ENCODE results near the gene ALK.

The ALK gene

GRCh38 chr2:29706171-29706720, 215.1 kb downstream of the ALK start:
- DNase-seq: no peak

GRCh38 chr2:29705616-29706015, 215.8 kb downstream of the ALK start:
- no peak for DNase-seq

GRCh38 chr2:29703336-29703735, 218.1 kb downstream of the ALK start:
- DNase-seq: no peak

- DNase-seq: no peak
Measured at GRCh38 chr2:29702276-29702675, 219.1 kb downstream of the ALK start.

- no peak for DNase-seq
Measured at GRCh38 chr2:29700560-29700959, 220.8 kb downstream of the ALK start.

GRCh38 chr2:29699045-29699444, 222.3 kb downstream of the ALK start:
- DNase-seq: no peak

- DNase-seq: no peak
Measured at GRCh38 chr2:29698216-29698615, 223.2 kb downstream of the ALK start.

GRCh38 chr2:29697715-29698114, 223.7 kb downstream of the ALK start:
- DNase-seq: no peak

- DNase-seq: no peak
Measured at GRCh38 chr2:29697181-29697580, 224.2 kb downstream of the ALK start.

- no peak for DNase-seq
Measured at GRCh38 chr2:29694741-29695140, 226.6 kb downstream of the ALK start.

- no peak for DNase-seq
Measured at GRCh38 chr2:29691391-29691950, 229.9 kb downstream of the ALK start.

GRCh38 chr2:29689666-29690065, 231.7 kb downstream of the ALK start:
- no peak for DNase-seq

- no peak for DNase-seq
Measured at GRCh38 chr2:29688429-29688828, 233.0 kb downstream of the ALK start.

GRCh38 chr2:29687121-29687520, 234.3 kb downstream of the ALK start:
- no peak for DNase-seq

GRCh38 chr2:29676886-29677453, 244.4 kb downstream of the ALK start:
- DNase-seq: no peak

GRCh38 chr2:29664578-29664977, 256.8 kb downstream of the ALK start:
- DNase-seq: no peak

GRCh38 chr2:29663268-29663667, 258.1 kb downstream of the ALK start:
- no peak for DNase-seq

GRCh38 chr2:29662861-29663260, 258.5 kb downstream of the ALK start:
- no peak for DNase-seq

- DNase-seq: no peak
Measured at GRCh38 chr2:29660201-29660600, 261.2 kb downstream of the ALK start.

GRCh38 chr2:29659178-29659577, 262.2 kb downstream of the ALK start:
- no peak for DNase-seq

- no peak for DNase-seq
Measured at GRCh38 chr2:29657674-29658073, 263.7 kb downstream of the ALK start.

GRCh38 chr2:29655391-29656086, 265.8 kb downstream of the ALK start:
- no peak for DNase-seq

GRCh38 chr2:29650631-29651097, 270.7 kb downstream of the ALK start:
- DNase-seq: no peak

- no peak for DNase-seq
Measured at GRCh38 chr2:29644949-29645348, 276.4 kb downstream of the ALK start.

All from activated CD4-positive, CD25-positive, alpha-beta regulatory T cell treated with anti-CD3 and anti-CD28 coated beads, Interleukin-2, amount 50 U/mL, for 72 hours (primary cell).